ES-I3 (cell line): Measurements from ENCODE around the gene SLIT3.

Experiments
- H3K36me3 ChIP-seq: 2 replicates; pipeline ENCODE4 v1.6.1; 2013; ENCODE audit warnings: mild to moderate bottlenecking, low read length, control low read depth, moderate library complexity; ENCODE audit not compliant: insufficient read depth
- H3K4me1 ChIP-seq: 2 replicates; pipeline ENCODE4 v1.6.1; 2013; ENCODE audit warnings: mild to moderate bottlenecking, control low read depth, low read length; ENCODE audit not compliant: insufficient read depth
- H3K9ac ChIP-seq: 2 replicates; pipeline ENCODE4 v1.6.1; 2013; ENCODE audit warnings: low read depth, mild to moderate bottlenecking, low read length, moderate library complexity
- H3K9me3 ChIP-seq: 2 replicates; pipeline ENCODE4 v1.6.1; 2013; ENCODE audit warnings: mild to moderate bottlenecking, low read length, moderate library complexity; ENCODE audit not compliant: control insufficient read depth, insufficient read depth

Gene SLIT3

GRCh38 chr5:168920019-168920810 lies 380.7 kb downstream of the SLIT3 start:
- Histone ChIP-seq H3K36me3 (no peaks in the 10 kb centered on the region), H3K9ac (no peak overlapping the region), H3K4me1 (peaks cover 9% of the 10 kb centered on the region), H3K9me3 (no peaks in the 10 kb centered on the region)

DNA sequence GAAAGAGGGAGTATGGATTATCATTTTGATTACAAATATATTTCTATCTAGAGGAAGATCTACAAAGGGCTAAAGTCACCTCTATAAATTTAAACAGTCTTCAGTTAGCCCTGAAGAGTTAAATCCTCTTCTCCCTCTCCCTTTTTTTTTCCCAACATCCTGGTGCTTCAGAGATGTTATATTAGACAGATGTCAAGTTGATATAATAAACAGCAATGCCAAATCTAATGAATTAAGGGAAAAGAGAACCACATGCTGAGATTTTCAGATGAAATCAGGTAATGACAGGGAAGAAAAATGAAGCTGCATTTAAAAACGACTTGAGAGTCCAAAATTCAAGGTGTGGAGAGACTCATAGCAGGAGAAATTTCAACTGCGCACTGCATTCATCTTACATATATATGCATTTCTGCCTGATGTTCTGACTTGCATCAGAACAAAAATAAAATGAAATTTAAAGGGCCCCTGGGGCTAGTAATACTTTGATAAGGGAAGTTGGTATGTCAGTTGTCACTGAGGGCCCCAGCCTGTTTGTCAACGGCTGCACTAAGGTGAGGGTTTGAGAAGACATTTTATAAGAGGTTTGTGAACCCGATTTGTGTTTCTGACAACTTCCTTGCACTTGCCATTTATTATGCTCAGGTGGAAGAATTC lies 382.9 kb downstream of the SLIT3 start:
- Histone ChIP-seq H3K4me1 (peaks cover 9% of the 10 kb centered on the region), H3K36me3 (no peaks in the 10 kb centered on the region), H3K9ac (no peak overlapping the region), H3K9me3 (no peaks in the 10 kb centered on the region)

DNA sequence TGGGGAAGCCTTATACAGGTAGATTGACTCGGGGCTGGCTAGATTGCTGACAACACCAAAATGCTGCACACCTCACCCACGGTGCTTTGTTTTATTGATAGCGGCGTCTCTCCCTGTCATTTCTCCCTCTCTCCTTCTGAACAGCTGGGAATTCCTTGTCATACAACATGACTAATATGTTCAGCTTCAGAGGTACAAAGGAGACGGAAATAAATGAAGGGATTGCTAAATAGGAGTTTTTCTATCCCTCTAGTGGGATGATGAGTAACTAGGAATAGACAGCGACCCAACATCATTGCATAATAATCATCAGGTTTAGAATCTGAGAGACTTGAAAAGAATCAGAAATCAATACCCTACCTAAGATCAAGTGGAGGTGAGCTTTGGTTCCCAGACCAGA lies 384.1 kb downstream of the SLIT3 start:
- H3K9me3 ChIP-seq = no peaks in the 10 kb centered on the region
- no peaks in the 10 kb centered on the region for H3K36me3 ChIP-seq
- H3K4me1 ChIP-seq = peaks cover 9% of the 10 kb centered on the region
- no peak overlapping the region for H3K9ac ChIP-seq

- Histone ChIP-seq H3K9ac (no peak overlapping the region), H3K9me3 (no peaks in the 10 kb centered on the region), H3K36me3 (no peaks in the 10 kb centered on the region), H3K4me1 (peaks cover 9% of the 10 kb centered on the region)
Observed at GRCh38 chr5:168916266-168916665, 384.7 kb downstream of the SLIT3 start.

GRCh38 chr5:168914491-168914890 lies 386.4 kb downstream of the SLIT3 start:
- no peak overlapping the region for H3K9ac ChIP-seq
- no peaks in the 10 kb centered on the region for H3K9me3 ChIP-seq
- H3K36me3 ChIP-seq = no peaks in the 10 kb centered on the region
- no peaks in the 10 kb centered on the region for H3K4me1 ChIP-seq

GRCh38 chr5:168910874-168911273 lies 390.1 kb downstream of the SLIT3 start:
- Histone ChIP-seq H3K4me1 (0 out of 2 replicates have a peak, but pooled peaks cover 3% of the 10 kb centered on the region), H3K36me3 (no peaks in the 10 kb centered on the region), H3K9me3 (no peaks in the 10 kb centered on the region), H3K9ac (no peak overlapping the region)

DNA sequence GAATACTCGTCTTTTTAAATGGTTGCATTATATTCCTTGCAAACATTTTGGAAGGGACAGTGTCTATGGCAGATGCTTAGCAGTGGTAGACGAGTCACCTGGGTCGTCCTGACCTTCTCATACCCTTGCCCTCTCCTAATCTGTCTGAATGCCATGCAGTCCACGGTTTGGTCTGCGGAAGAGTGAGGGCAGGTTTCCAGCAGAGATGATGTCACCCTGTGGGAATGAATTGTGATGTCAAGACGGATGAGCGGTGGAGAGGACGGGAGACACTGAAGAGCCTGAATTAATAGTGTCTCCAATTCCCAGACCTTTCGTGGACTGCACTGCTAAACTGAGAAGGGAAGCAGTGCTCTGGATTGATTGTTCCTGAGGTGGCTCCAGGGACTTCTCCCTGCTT lies 392.7 kb downstream of the SLIT3 start:
- Histone ChIP-seq H3K9me3 (no peaks in the 10 kb centered on the region), H3K9ac (no peak overlapping the region), H3K36me3 (no peaks in the 10 kb centered on the region), H3K4me1 (0 out of 2 replicates have a peak, but pooled peaks cover 3% of the 10 kb centered on the region)

- no peaks in the 10 kb centered on the region for H3K9me3 ChIP-seq
- no peaks in the 10 kb centered on the region for H3K36me3 ChIP-seq
- no peak overlapping the region for H3K9ac ChIP-seq
- no peaks in the 10 kb centered on the region for H3K4me1 ChIP-seq
Observed at GRCh38 chr5:168903061-168903460, 397.9 kb downstream of the SLIT3 start.

GRCh38 chr5:168899673-168900072 lies 401.3 kb downstream of the SLIT3 start:
- Histone ChIP-seq H3K4me1 (no peaks in the 10 kb centered on the region), H3K36me3 (no peaks in the 10 kb centered on the region), H3K9ac (no peak overlapping the region), H3K9me3 (no peaks in the 10 kb centered on the region)

- H3K4me1 ChIP-seq = no peaks in the 10 kb centered on the region
- no peaks in the 10 kb centered on the region for H3K36me3 ChIP-seq
- no peak overlapping the region for H3K9ac ChIP-seq
- no peaks in the 10 kb centered on the region for H3K9me3 ChIP-seq
Observed at GRCh38 chr5:168899264-168899663, 401.7 kb downstream of the SLIT3 start.

GRCh38 chr5:168898247-168898911 lies 402.6 kb downstream of the SLIT3 start:
- Histone ChIP-seq H3K9ac (no peak overlapping the region), H3K9me3 (no peaks in the 10 kb centered on the region), H3K4me1 (no peaks in the 10 kb centered on the region), H3K36me3 (no peaks in the 10 kb centered on the region)

- Histone ChIP-seq H3K4me1 (no peaks in the 10 kb centered on the region), H3K9ac (no peak overlapping the region), H3K9me3 (no peaks in the 10 kb centered on the region), H3K36me3 (no peaks in the 10 kb centered on the region)
Observed at GRCh38 chr5:168897387-168898122, 403.4 kb downstream of the SLIT3 start.

GRCh38 chr5:168895295-168896071 lies 405.5 kb downstream of the SLIT3 start:
- Histone ChIP-seq H3K9ac (no peak overlapping the region), H3K9me3 (no peaks in the 10 kb centered on the region), H3K4me1 (no peaks in the 10 kb centered on the region), H3K36me3 (no peaks in the 10 kb centered on the region)

DNA sequence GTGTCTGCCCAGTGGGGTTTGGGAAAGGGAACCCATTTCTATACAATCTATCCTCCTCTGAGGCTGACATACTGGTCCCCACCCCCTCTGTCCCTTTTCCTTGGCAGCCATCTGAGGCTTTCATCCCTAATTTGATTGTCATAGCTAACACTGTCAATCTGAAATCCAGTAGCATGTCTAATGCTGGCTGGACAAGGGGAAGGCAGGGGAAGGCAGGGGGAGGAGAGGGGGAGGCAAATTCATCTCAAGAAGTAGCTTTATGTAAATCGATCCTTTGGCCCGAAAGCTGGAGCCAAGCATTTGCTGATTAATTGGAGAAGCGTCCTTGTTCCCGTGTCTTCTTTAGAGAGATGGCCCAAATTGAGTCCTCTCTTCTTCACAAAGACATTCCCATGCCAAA lies 407.7 kb downstream of the SLIT3 start:
- Histone ChIP-seq H3K9ac (no peak overlapping the region), H3K9me3 (no peaks in the 10 kb centered on the region), H3K36me3 (no peaks in the 10 kb centered on the region), H3K4me1 (no peaks in the 10 kb centered on the region)
